Measurements from ENCODE around the gene ECSCR.

GRCh38 chr5:139459451-139459934 lies 3.0 kb downstream of the ECSCR start:
- TF ChIP-seq CTCF (IDR thresholded peaks at IDR 0.05; ENCODE audit: low read depth, low read length) = no peak
- no peak for TF ChIP-seq POLR2A (IDR thresholded peaks at IDR 0.05; ENCODE audit: extremely low read depth, insufficient read length)
- no peak for TF ChIP-seq MAX (IDR thresholded peaks at IDR 0.05; ENCODE audit: low read depth, low read length)
